Measurements from ENCODE around the gene SLC5A5.
"Not testable (repeated sequence)": the region's sequence is repeated elsewhere in the genome, so short reads cannot be mapped to it uniquely, and the experiment has no call there.

The SLC5A5 gene

GRCh38 chr19:17874758-17875135, 3.0 kb downstream of the SLC5A5 start:
- Histone ChIP-seq H3K4me3 (ENCODE audit: insufficient read length, low read depth) (peak overlapping the region; percentile 34), H3K9me3 (ENCODE audit: insufficient read depth, low read length) (no peaks in the 10 kb centered on the region), H3K27me3 (ENCODE audit: insufficient read depth, insufficient read length) (peaks cover 35% of the 10 kb centered on the region), H3K36me3 (ENCODE audit: insufficient read depth, insufficient read length, low read length) (no peaks in the 10 kb centered on the region), H3K9ac (ENCODE audit: insufficient read length, low read depth) (peak overlapping the region; percentile 61), H3K4me1 (ENCODE audit: insufficient read depth, insufficient read length) (peaks cover 14% of the 10 kb centered on the region)
- TF ChIP-seq YY1 (IDR thresholded peaks at IDR 0.05; ENCODE audit: insufficient read depth, insufficient read length), result no peak
- TF ChIP-seq ZNF274 (IDR thresholded peaks at IDR 0.05; ENCODE audit: low read depth, low read length), result no peak
- no peak for TF ChIP-seq SUZ12 (IDR thresholded peaks at IDR 0.05; ENCODE audit: extremely low read depth, insufficient read depth, insufficient read length)
- no peak for DNase-seq (ENCODE audit: low read depth, low spot score)

- no peaks in the 10 kb centered on the region for H3K9me3 ChIP-seq (ENCODE audit: insufficient read depth, low read length)
- peaks cover 11% of the 10 kb centered on the region for H3K4me1 ChIP-seq (ENCODE audit: insufficient read depth, insufficient read length)
- peaks cover 10% of the 10 kb centered on the region for H3K27me3 ChIP-seq (ENCODE audit: insufficient read depth, insufficient read length)
- no peak overlapping the region for H3K4me3 ChIP-seq (ENCODE audit: insufficient read length, low read depth)
- DNase-seq (ENCODE audit: low read depth, low spot score), result no peak
- no peaks in the 10 kb centered on the region for H3K36me3 ChIP-seq (ENCODE audit: insufficient read depth, insufficient read length, low read length)
- H3K9ac ChIP-seq (ENCODE audit: insufficient read length, low read depth), result no peak overlapping the region
- TF ChIP-seq YY1 (IDR thresholded peaks at IDR 0.05; ENCODE audit: insufficient read depth, insufficient read length) (no peak), SUZ12 (IDR thresholded peaks at IDR 0.05; ENCODE audit: extremely low read depth, insufficient read depth, insufficient read length) (no peak), ZNF274 (IDR thresholded peaks at IDR 0.05; ENCODE audit: low read depth, low read length) (no peak)
These were observed 6.0 kb downstream of the SLC5A5 start for GRCh38 chr19:17877696-17878095.

GRCh38 chr19:17879466-17879865, 7.7 kb downstream of the SLC5A5 start:
- Histone ChIP-seq H3K27me3 (ENCODE audit: insufficient read depth, insufficient read length) (no peaks in the 10 kb centered on the region), H3K9ac (ENCODE audit: insufficient read length, low read depth) (no peak overlapping the region), H3K4me1 (ENCODE audit: insufficient read depth, insufficient read length) (peaks cover 9% of the 10 kb centered on the region), H3K4me3 (ENCODE audit: insufficient read length, low read depth) (no peak overlapping the region), H3K9me3 (ENCODE audit: insufficient read depth, low read length) (no peaks in the 10 kb centered on the region; the same call in 1 of the 2 replicates), H3K36me3 (ENCODE audit: insufficient read depth, insufficient read length, low read length) (no peaks in the 10 kb centered on the region)
- no peak for TF ChIP-seq YY1 (IDR thresholded peaks at IDR 0.05; ENCODE audit: insufficient read depth, insufficient read length)
- DNase-seq (ENCODE audit: low read depth, low spot score), result no peak

- Histone ChIP-seq H3K4me3 (ENCODE audit: insufficient read length, low read depth) (no peak overlapping the region), H3K27me3 (ENCODE audit: insufficient read depth, insufficient read length) (no peaks in the 10 kb centered on the region), H3K36me3 (ENCODE audit: insufficient read depth, insufficient read length, low read length) (no peaks in the 10 kb centered on the region), H3K4me1 (ENCODE audit: insufficient read depth, insufficient read length) (peaks cover 5% of the 10 kb centered on the region), H3K9ac (ENCODE audit: insufficient read length, low read depth) (no peak overlapping the region), H3K9me3 (ENCODE audit: insufficient read depth, low read length) (no peaks in the 10 kb centered on the region; the same call in 1 of the 2 replicates)
- DNase-seq (ENCODE audit: low read depth, low spot score), result no peak
- TF ChIP-seq YY1 (IDR thresholded peaks at IDR 0.05; ENCODE audit: insufficient read depth, insufficient read length), result no peak
- no peak for TF ChIP-seq ZNF274 (IDR thresholded peaks at IDR 0.05; ENCODE audit: low read depth, low read length)
- TF ChIP-seq SUZ12 (IDR thresholded peaks at IDR 0.05; ENCODE audit: extremely low read depth, insufficient read depth, insufficient read length), result no peak
These were observed 10.0 kb downstream of the SLC5A5 start for GRCh38 chr19:17881701-17882100.

- DNase-seq (ENCODE audit: low read depth, low spot score), result no peak
- Histone ChIP-seq H3K9ac (ENCODE audit: insufficient read length, low read depth) (no peak overlapping the region), H3K9me3 (ENCODE audit: insufficient read depth, low read length) (no peaks in the 10 kb centered on the region; the same call in 1 of the 2 replicates), H3K4me1 (ENCODE audit: insufficient read depth, insufficient read length) (peaks cover 3% of the 10 kb centered on the region), H3K36me3 (ENCODE audit: insufficient read depth, insufficient read length, low read length) (no peaks in the 10 kb centered on the region), H3K4me3 (ENCODE audit: insufficient read length, low read depth) (no peak overlapping the region), H3K27me3 (ENCODE audit: insufficient read depth, insufficient read length) (no peaks in the 10 kb centered on the region)
- no peak for TF ChIP-seq SUZ12 (IDR thresholded peaks at IDR 0.05; ENCODE audit: extremely low read depth, insufficient read depth, insufficient read length)
- no peak for TF ChIP-seq ZNF274 (IDR thresholded peaks at IDR 0.05; ENCODE audit: low read depth, low read length)
- TF ChIP-seq YY1 (IDR thresholded peaks at IDR 0.05; ENCODE audit: insufficient read depth, insufficient read length), result no peak
These were observed 12.1 kb downstream of the SLC5A5 start for GRCh38 chr19:17883627-17884410.

- DNase-seq (ENCODE audit: low read depth, low spot score), result no peak
- no peaks in the 10 kb centered on the region; the same call in 1 of the 2 replicates for H3K9me3 ChIP-seq (ENCODE audit: insufficient read depth, low read length)
- no peak overlapping the region for H3K9ac ChIP-seq (ENCODE audit: insufficient read length, low read depth)
- H3K27me3 ChIP-seq (ENCODE audit: insufficient read depth, insufficient read length), result no peaks in the 10 kb centered on the region
- H3K4me1 ChIP-seq (ENCODE audit: insufficient read depth, insufficient read length), result peaks cover 3% of the 10 kb centered on the region
- H3K4me3 ChIP-seq (ENCODE audit: insufficient read length, low read depth), result no peak overlapping the region
- no peaks in the 10 kb centered on the region for H3K36me3 ChIP-seq (ENCODE audit: insufficient read depth, insufficient read length, low read length)
- TF ChIP-seq SUZ12 (IDR thresholded peaks at IDR 0.05; ENCODE audit: extremely low read depth, insufficient read depth, insufficient read length) (no peak), YY1 (IDR thresholded peaks at IDR 0.05; ENCODE audit: insufficient read depth, insufficient read length) (no peak)
These were observed 14.8 kb downstream of the SLC5A5 start for GRCh38 chr19:17886515-17886914.

- not testable (repeated sequence) for H3K27me3 ChIP-seq (ENCODE audit: insufficient read depth, insufficient read length); H3K9ac ChIP-seq (ENCODE audit: insufficient read length, low read depth); DNase-seq (ENCODE audit: low read depth, low spot score)
These were observed 15.5 kb downstream of the SLC5A5 start for GRCh38 chr19:17887221-17887620.

More at GRCh38 chr19:17887221-17887620, 15.5 kb downstream of the SLC5A5 start:
- H3K4me1 ChIP-seq (ENCODE audit: insufficient read depth, insufficient read length); H3K4me3 ChIP-seq (ENCODE audit: insufficient read length, low read depth); H3K9me3 ChIP-seq (ENCODE audit: insufficient read depth, low read length); H3K36me3 ChIP-seq (ENCODE audit: insufficient read depth, insufficient read length, low read length): not testable (repeated sequence)
